HG03439 (cell line): ENCODE data around the gene HPN.
"Not testable (repeated sequence)": the region's sequence is repeated elsewhere in the genome, so short reads cannot be mapped to it uniquely, and the experiment has no call there.

Source experiments
- ATAC-seq: cut with Tn5 transposase; IDR thresholded peaks from one replicate; pipeline ENCODE4 v1.9.1; 2021; ENCODE audit warnings: mild to moderate bottlenecking, moderate library complexity; ENCODE audit not compliant: unreplicated experiment

The HPN gene

GRCh38 chr19:35100588-35101533, 59.3 kb downstream of the HPN start:
- ATAC-seq = no peak

- ATAC-seq = not testable (repeated sequence)
Observed at GRCh38 chr19:35101949-35102348, 60.4 kb downstream of the HPN start.

- ATAC-seq = not testable (repeated sequence)
Observed at GRCh38 chr19:35103614-35104013, 62.1 kb downstream of the HPN start.

GRCh38 chr19:35104361-35104760, 62.8 kb downstream of the HPN start:
- no peak for ATAC-seq

- no peak for ATAC-seq
Observed at GRCh38 chr19:35105047-35105410, 63.5 kb downstream of the HPN start.

GRCh38 chr19:35105411-35106290, 64.1 kb downstream of the HPN start:
- no peak for ATAC-seq

GRCh38 chr19:35106291-35106583, 64.7 kb downstream of the HPN start:
- no peak for ATAC-seq

GRCh38 chr19:35106898-35107541, 65.5 kb downstream of the HPN start:
- no peak for ATAC-seq

- ATAC-seq = no peak
Observed at GRCh38 chr19:35107545-35107944, 66.0 kb downstream of the HPN start.

GRCh38 chr19:35108730-35109129, 67.2 kb downstream of the HPN start:
- no peak for ATAC-seq

GRCh38 chr19:35109395-35110112, 68.0 kb downstream of the HPN start:
- ATAC-seq = no peak

GRCh38 chr19:35110974-35111373, 69.5 kb downstream of the HPN start:
- no peak for ATAC-seq

GRCh38 chr19:35112995-35113688, 71.6 kb downstream of the HPN start:
- no peak for ATAC-seq

- ATAC-seq = no peak
Observed at GRCh38 chr19:35114353-35115176, 73.0 kb downstream of the HPN start.

GRCh38 chr19:35115177-35115951, 73.8 kb downstream of the HPN start, which contains the start of gene FXYD3:
Gene FXYD3 (plus strand): TSS chr19:35115823. CDS start chr19:35119377, 3,554 bp downstream.
- ATAC-seq = no peak
